Measurements from ENCODE around the gene SLC2A4RG.

The SLC2A4RG gene

DNA sequence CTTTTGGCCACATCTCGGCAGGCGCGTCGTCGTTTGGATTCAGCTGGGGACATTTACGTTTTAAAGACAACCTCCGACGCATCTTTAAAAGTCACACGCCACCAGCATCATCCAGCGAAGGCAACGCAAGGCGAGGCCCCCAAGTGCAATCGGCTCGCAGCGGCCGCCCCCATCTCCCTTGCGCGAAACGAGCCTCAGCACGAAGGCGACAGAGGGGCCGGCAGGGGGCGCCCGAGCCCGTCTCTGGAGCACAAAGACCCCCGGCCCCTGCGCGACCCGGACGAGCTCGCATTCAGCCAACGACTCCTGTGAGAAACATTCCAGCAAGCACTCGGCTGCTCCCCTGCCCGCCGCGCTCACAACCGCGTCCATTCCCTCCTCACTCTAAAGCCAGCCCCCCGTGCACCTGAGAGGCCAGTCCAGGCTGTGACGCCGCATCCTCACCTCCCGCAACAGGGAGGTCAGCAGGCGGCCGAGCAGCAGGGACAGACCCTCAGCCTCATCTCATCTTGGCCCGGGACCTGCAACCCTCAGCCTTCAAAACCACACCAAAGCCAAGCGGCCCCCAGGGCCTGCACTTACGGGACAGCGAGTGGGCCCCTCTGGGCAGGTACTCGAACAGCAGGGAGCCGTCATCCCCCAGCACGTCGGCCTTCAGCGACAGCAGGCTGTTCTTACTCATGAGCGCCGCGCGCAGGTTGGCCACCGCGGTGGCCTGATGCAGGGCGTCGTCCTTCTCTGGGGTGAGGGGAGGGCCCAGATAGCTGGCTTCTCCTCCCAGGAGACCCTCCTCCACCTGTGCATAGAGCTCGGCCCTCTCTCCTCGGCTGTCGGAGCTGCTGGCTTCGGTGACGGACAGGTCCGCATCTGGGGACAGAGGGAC is 35.8 kb downstream of the SLC2A4RG start:
- no peak for TF ChIP-seq GATA3 (IDR thresholded peaks at IDR 0.05; ENCODE audit: low read depth, low read length)
- no peak for TF ChIP-seq GATA2 (IDR thresholded peaks at IDR 0.05; ENCODE audit: low read depth, low read length)

DNA sequence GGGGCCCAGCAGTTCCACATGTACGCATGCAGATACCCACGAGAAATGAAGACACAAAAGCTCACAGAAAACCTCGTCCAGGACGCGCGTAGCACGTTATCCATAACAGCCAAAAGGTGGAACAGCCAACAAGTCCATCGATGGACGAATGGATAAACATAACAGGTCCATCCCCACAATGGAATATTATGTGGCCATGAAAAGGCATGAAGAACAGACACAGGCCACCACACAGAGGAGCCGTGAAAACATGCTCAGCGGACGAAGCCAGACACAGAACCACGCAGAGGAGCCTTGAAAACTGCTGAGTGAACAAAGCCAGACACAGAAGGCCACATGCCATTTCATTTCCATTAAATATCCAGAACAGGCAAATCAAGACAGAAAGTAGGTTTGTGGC is 38.0 kb downstream of the SLC2A4RG start:
- TF ChIP-seq GATA2 (IDR thresholded peaks at IDR 0.05; ENCODE audit: low read depth, low read length) (no peak), GATA3 (IDR thresholded peaks at IDR 0.05; ENCODE audit: low read depth, low read length) (no peak)

DNA sequence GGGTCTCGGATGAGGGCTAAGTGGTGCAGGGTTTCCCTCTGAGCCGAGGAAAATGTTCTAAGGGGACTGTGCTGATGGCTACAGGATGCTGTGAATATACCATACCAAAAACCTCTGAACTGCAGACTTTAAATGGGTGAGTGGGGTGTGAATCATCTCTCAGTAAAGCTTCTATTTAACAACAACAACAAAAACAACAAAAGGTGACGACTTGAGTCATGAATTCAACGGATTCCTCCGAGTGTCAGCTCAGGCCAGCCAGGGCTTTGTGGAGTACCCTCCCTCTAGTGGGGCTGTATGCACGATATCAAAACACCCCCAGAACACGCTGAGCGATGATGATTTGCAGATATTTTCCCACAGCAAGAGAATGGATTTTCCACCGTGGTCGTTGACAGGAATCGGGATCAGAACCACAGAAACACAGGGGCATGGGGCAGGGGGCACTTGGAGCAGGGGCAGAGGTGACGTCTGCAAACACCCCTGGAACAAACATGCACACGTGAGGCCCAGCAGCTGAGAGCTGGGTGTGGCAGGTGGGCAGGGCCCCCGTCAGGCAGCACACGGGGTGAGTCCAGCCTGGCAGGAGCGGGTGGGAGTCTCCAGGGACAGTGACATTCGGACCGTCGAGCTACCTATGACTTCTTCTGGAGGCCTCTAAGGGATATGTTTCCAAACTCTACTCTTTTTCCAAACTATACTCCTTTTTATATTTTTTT is 38.6 kb downstream of the SLC2A4RG start:
- TF ChIP-seq GATA2 (IDR thresholded peaks at IDR 0.05; ENCODE audit: low read depth, low read length) (no peak), GATA3 (IDR thresholded peaks at IDR 0.05; ENCODE audit: low read depth, low read length) (no peak)

DNA sequence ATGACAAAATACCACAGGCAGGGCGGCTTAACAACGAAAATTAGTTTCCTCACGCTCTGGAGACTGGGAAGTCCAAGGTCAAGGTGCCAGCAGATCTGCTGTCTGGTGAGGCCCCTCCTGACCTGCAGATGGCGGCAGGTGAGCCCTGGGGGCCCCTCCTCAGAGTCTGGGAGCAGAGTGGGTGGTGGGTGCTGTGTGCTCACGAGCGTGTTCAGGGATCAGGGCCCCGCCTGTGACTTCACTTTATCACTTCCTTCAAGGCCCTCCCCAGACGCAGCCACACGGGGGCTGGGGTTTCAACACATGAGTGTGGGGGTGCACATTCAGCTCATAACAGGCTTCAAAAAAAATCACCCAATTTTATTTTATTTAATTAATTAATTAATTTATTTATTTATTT is 39.3 kb downstream of the SLC2A4RG start:
- TF ChIP-seq GATA2 (IDR thresholded peaks at IDR 0.05; ENCODE audit: low read depth, low read length) = no peak
- TF ChIP-seq GATA3 (IDR thresholded peaks at IDR 0.05; ENCODE audit: low read depth, low read length) = no peak

DNA sequence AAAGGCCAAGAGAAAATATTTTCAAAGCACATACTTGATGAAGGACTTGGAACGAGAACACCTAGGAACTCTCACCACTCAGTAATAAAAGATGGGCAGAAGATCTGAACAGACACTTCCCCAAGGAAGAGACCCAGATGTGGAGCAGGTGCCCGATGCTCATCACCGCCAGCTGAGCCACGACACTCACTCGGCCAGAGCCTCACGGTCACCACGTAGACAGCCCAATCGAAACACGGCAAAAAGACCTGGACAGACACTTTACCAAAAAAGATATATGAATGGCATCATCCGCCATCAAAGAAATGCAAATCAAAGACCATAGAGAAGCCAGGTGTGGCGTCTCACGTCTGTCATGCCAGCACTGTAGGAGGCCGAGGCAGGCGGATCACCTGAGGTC is 41.6 kb downstream of the SLC2A4RG start:
- no peak for TF ChIP-seq GATA3 (IDR thresholded peaks at IDR 0.05; ENCODE audit: low read depth, low read length)
- no peak for TF ChIP-seq GATA2 (IDR thresholded peaks at IDR 0.05; ENCODE audit: low read depth, low read length)

DNA sequence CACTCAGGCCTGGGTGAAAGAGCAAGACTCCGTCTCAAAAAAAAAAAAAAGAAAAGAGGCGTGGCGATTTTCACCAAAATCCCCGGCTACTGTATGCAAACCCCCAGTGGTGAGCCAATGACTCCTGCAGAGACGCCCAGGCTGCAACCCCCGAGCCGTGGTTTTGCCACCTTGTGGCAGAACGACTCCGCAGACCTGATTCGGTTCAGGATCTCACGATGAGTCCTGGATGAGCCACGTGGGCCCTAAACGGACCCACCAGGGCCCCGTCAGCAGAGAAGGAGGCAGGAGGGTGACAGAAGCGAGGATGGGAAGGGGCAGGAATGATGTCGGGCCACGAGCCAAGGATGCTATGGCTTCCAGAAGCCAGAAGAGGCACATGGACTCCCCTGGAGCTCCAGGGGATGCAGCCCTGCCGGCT is 42.5 kb downstream of the SLC2A4RG start:
- TF ChIP-seq GATA2 (IDR thresholded peaks at IDR 0.05; ENCODE audit: low read depth, low read length) = no peak
- TF ChIP-seq GATA3 (IDR thresholded peaks at IDR 0.05; ENCODE audit: low read depth, low read length) = no peak

DNA sequence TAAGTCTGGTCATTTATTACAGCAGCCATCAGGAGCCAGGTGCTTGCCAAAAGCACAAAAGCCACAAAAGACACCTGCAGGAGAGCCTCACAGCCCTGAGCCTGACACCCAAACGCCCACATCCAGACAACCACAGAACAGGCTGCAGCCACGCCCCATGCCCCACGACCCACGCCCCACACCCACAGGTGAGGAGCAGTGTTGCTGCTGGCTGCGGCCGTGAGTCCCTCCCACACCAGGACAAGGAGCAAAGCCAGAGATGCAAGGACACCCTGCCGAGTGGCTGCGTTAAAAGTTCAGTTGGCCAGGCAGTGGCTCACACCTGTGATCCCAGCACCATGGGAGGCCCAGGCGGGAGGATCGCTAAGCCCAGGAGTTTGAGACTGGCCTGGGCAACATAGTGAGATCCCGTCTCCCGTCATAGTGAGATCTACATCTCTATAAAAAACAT is 43.0 kb downstream of the SLC2A4RG start:
- TF ChIP-seq GATA2 (IDR thresholded peaks at IDR 0.05; ENCODE audit: low read depth, low read length) (no peak), GATA3 (IDR thresholded peaks at IDR 0.05; ENCODE audit: low read depth, low read length) (no peak)

DNA sequence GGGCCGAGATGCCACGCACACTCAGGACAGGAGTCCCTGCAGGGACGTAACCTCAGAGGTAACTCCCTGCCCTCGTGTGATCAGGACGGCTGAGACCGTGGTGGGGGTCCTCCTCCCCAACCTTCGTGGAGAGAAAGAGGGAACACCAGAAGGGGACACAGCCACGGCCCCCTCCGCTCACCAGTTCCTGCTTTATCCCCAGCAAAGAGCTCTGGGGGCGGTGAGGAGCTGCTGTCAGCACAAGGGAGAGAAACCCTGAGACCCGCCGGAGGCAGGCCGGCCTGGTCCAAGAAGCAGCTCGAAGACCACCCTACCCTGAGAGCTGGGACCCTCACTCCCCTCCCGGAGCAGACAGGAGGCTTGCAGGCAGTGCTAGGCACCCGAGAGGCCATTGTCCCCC is 44.4 kb downstream of the SLC2A4RG start:
- no peak for TF ChIP-seq GATA2 (IDR thresholded peaks at IDR 0.05; ENCODE audit: low read depth, low read length)
- no peak for TF ChIP-seq GATA3 (IDR thresholded peaks at IDR 0.05; ENCODE audit: low read depth, low read length)

DNA sequence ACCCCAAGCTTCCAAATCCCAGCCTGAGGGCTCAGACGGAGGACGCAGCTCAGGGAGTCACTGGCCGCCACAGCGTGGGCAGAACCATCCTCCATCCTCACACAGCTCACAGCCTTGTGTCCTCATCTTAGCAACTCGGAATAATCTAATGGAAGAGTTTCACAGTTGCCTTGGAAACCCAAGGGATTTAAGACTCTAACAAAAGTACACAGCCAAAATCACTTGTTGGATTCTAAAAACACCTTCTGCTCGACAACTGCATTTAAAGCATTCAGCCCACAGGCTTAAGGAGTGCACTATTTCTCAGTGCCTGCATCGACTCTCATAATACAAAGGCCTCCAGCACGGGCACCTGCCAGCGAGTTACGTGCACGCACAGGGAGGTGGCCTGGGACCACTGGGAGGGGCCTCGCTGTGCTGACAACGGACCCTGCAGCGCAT is 46.1 kb downstream of the SLC2A4RG start:
- no peak for TF ChIP-seq GATA2 (IDR thresholded peaks at IDR 0.05; ENCODE audit: low read depth, low read length)
- TF ChIP-seq GATA3 (IDR thresholded peaks at IDR 0.05; ENCODE audit: low read depth, low read length) = no peak

DNA sequence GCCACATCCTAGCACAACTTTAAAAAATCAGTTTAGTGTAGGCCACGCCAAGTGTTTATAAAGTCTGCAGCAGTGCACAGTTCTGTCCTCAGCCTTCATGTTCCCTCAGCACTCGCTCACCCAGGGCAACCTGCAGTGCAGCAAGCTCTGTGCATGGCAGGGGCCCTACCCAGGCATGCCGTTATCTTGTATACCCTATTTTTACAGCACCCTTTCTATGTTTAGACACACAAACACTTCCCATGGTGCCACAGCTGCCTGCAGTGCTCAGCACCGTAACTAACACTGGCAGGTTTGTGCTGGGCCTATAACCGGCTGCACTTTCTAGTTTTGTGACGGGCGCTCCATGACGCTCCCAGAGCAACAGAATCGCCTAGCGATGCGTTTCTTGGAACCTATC is 47.7 kb downstream of the SLC2A4RG start:
- TF ChIP-seq GATA3 (IDR thresholded peaks at IDR 0.05; ENCODE audit: low read depth, low read length) (no peak), GATA2 (IDR thresholded peaks at IDR 0.05; ENCODE audit: low read depth, low read length) (no peak)

DNA sequence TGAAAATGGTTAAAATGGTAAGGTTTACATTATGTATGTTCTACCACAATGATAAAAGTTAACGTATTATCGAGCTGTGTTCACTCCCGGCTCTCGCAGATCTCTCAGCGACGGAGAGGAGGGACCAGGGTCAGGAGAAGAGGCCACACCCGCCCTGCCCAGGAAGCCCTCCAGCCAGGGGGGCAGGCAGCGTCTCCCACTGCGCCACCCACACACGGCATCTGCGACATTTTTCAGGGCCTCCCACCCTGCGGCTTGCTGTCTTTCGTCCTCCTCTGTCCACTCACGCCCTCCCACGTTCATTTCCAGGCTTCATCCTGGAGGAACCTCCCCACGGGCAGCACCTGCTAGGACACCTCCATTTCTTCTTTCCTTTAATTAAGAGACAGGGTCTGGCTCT is 48.2 kb downstream of the SLC2A4RG start:
- TF ChIP-seq GATA3 (IDR thresholded peaks at IDR 0.05; ENCODE audit: low read depth, low read length) = no peak
- TF ChIP-seq GATA2 (IDR thresholded peaks at IDR 0.05; ENCODE audit: low read depth, low read length) = no peak

DNA sequence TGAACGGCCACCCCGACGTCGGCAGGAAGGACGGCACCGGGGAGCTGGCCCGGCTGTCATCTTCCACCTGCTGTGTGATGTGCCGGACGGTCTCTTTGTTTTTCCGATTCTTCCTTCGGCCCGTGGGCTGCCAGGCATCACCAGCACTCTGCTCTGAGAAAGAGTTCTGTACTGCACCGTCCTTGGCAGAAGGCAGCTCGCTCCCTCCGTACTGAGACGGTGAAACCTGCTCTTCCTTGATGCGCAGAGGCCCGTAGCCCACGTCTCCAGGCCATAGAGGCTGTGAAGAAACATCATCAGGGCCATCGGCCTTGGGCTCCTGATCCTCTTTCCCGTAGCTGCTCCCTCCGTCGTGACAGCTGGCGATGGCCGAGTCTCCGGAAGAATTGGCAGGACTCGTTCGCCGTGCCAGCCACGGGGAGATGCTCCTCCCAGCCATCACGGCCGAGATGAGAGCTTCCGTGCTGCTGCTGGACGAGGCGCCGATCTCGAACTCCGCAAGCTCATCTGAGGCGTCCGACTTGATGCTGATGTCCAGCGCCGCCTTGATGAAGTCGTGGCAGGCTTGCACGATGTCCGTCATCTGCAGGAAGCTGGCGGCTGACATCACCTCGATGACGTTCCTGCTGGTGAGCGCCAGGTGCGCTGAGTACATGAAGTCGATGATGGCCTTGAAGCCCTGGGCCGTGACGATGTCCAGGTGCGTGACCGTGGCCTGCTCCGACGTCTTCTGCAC is 50.4 kb downstream of the SLC2A4RG start:
- TF ChIP-seq GATA2 (IDR thresholded peaks at IDR 0.05; ENCODE audit: low read depth, low read length) (no peak), GATA3 (IDR thresholded peaks at IDR 0.05; ENCODE audit: low read depth, low read length) (no peak)

DNA sequence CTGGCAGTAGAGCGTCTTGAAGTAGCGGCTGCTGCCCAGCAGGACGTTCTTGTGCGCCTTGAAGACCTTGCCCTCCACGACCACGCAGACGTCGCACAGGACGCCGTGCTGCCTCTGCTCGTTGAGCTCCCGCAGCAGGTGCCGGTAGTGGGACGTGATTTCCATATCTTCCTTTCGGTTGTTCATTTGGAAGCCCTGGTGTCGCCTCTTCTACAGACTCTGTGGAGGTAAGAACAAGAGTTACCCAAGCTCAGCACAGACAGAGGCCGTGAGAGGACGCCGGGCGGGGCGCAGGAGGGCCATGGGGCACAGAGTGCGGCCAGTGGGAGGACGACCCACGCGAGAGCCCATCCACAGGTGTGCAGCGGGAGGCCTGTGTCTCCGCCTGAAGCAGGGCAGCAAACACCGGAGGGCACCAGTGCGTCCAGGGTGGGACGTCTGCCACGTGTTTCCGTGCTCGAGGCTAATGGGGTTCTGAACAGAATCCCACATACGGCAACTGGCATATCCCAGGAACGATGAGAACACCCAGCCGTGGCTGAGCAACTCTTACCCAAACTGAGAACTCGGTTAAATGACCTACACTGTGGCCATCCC is 51.1 kb downstream of the SLC2A4RG start:
- TF ChIP-seq GATA3 (IDR thresholded peaks at IDR 0.05; ENCODE audit: low read depth, low read length) (no peak), GATA2 (IDR thresholded peaks at IDR 0.05; ENCODE audit: low read depth, low read length) (no peak)
